Rectal smooth muscle tissue (tissue), 1 donor: ENCODE results near the gene MEMO1.

Experiments
- H3K27ac ChIP-seq: one replicate; pipeline ENCODE4 v1.7.0; 2013; ENCODE audit warnings: low read depth, low read length, inconsistent platforms
- H3K27me3 ChIP-seq: one replicate; pipeline ENCODE4 v1.7.0; 2013; ENCODE audit warnings: low read length; ENCODE audit not compliant: control insufficient read depth, insufficient read depth
- H3K36me3 ChIP-seq: one replicate; pipeline ENCODE4 v1.7.0; 2013; ENCODE audit warnings: low read length; ENCODE audit not compliant: control insufficient read depth, insufficient read depth
- H3K4me1 ChIP-seq: one replicate; pipeline ENCODE4 v1.7.0; 2013; ENCODE audit warnings: low read length; ENCODE audit not compliant: control insufficient read depth, insufficient read depth
- H3K4me3 ChIP-seq: one replicate; pipeline ENCODE4 v1.7.0; 2013; ENCODE audit warnings: low read length
- H3K9ac ChIP-seq: one replicate; pipeline ENCODE4 v1.7.0; 2013; ENCODE audit warnings: low read length

MEMO1 gene

DNA sequence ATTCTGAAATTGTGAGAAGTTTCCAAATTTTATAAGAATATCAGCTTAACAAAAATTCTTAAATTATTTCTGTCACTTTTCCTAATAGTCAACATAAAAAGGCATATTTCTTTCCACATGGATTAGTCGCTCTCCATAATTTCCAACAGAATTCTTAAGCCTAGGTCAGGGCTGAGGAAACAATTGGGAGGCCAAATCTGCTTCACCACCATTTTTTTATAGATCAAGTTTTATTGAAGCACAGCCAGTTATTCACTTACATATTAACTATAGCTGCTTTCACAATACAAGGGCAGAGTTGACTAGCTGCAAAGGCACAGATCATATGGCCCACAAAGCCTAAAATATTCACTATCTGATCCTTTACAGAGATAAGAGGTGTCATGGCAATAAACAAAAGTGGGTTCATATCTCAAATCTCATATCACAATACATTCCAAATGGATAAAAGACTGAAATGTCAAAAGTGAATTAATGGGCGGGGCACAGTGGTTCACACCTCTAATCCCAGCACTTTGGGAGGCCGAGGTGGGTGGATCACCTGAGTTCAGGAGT lies 18.7 kb downstream of the MEMO1 start:
- Histone ChIP-seq H3K9ac (no peak overlapping the region), H3K27me3 (no peaks in the 10 kb centered on the region), H3K36me3 (no peaks in the 10 kb centered on the region), H3K4me1 (no peaks in the 10 kb centered on the region), H3K27ac (no peak overlapping the region), H3K4me3 (no peak overlapping the region)

DNA sequence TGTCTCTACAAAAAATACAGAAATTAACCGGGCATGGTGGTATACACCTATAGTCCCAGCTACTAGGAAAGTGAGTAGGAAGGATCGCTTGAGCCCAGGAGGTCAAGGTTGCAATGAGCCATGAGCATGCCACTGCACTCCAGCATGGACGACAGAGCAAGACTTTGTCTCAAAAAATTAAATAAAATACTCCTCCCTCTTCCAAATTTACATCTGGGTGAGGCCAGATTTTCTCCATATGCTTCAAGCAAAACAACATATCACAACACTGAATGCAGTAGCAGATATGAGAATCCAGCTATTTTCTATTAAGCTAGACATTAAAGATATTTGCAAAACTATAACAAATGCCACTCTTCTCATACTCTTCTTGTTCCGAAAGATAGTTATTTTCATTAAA lies 20.9 kb downstream of the MEMO1 start:
- no peaks in the 10 kb centered on the region for H3K27me3 ChIP-seq
- H3K36me3 ChIP-seq, result no peaks in the 10 kb centered on the region
- H3K4me1 ChIP-seq, result no peaks in the 10 kb centered on the region
- H3K4me3 ChIP-seq, result no peak overlapping the region
- H3K9ac ChIP-seq, result no peak overlapping the region
- H3K27ac ChIP-seq, result no peak overlapping the region

DNA sequence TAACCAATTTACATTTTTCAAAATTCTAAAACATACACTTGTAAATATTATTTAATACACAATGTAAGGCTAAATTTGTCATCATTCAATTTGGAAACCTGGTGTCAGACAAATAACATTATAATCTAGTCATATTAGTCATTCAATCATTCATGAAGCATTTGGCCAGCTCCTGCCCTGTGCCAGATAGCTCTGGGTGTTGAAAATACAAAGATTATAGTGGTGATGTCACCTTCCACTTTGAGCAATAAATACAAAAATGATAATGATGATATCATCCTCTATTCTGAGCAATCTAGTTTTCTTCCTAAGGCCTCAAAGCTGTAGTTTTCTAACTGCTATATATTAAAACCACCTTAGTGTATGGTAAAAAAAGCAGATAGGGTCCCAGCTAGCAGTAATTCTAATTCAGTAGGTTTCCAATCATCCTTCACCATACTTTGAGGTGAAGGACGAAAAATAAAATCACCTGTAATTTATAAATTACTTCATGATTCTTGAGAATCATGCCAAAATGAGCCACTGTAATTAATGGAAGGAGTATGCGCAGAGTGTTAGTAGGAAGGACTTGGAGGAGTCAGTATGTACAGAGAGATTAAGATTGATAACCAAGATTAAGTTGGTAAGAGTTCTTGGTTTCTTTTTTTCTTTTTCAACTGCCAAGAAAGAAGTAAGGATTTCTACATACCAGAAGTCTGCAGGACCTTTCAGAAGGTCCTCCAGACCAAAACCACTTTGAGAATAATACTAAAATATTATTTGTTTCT lies 23.2 kb downstream of the MEMO1 start:
- Histone ChIP-seq H3K36me3 (no peaks in the 10 kb centered on the region), H3K9ac (no peak overlapping the region), H3K4me3 (no peak overlapping the region), H3K27me3 (no peaks in the 10 kb centered on the region), H3K4me1 (no peaks in the 10 kb centered on the region), H3K27ac (no peak overlapping the region)

DNA sequence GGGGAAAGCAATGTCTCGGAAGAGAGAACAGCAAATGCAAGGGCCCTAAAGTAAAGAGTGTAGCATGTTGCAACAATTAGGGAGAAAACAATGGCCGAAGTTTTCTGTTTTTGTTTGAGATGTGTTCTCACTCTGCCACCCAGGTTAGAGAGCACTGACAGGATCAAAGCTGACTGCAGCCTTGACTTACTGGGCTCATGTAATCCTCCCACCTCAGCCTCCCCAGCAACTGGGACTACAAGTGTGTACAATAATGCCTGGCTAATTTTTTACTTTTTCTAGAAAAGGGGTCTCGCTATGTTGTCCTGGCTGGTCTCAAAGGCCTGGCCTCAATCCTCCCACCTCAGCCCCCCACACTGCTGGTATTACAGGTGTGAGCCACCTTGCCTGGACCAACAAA lies 23.9 kb downstream of the MEMO1 start:
- no peak overlapping the region for H3K27ac ChIP-seq
- H3K9ac ChIP-seq, result no peak overlapping the region
- H3K4me3 ChIP-seq, result no peak overlapping the region
- no peaks in the 10 kb centered on the region for H3K4me1 ChIP-seq
- no peaks in the 10 kb centered on the region for H3K36me3 ChIP-seq
- H3K27me3 ChIP-seq, result no peaks in the 10 kb centered on the region

DNA sequence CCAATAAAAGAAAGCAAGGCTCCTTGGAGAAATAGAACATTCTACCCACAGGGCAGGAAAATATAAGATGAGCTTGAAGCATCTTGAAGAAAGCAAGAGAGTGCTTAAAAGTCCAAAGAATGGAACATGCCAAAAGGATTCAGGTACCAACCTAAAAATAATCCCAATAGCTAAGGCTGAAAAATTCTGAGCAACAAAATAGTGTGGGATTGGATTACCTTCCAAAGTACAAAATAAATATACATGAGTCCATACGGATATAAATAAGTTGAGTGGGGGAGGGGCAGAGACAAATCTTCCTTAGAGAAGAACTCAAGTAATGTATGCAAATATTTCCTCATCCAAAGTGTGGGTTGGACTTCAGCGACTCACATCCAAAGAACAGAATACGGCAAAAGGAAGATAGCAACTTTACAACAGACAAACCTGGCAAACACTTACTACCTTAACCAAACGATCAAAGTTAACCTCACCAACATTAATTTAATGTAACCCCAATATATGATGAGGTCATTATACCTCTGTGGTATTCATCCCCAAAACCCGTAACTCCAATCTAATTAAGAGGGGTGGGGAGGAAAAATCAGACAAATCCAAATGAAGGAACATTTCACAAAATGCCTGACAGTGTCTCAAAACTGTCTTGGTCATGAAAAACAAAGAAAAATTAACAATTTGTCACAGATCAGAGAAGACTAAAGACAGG lies 26.9 kb downstream of the MEMO1 start:
- no peak overlapping the region for H3K4me3 ChIP-seq
- no peak overlapping the region for H3K27ac ChIP-seq
- no peaks in the 10 kb centered on the region for H3K4me1 ChIP-seq
- H3K9ac ChIP-seq, result no peak overlapping the region
- H3K27me3 ChIP-seq, result no peaks in the 10 kb centered on the region
- H3K36me3 ChIP-seq, result no peaks in the 10 kb centered on the region

DNA sequence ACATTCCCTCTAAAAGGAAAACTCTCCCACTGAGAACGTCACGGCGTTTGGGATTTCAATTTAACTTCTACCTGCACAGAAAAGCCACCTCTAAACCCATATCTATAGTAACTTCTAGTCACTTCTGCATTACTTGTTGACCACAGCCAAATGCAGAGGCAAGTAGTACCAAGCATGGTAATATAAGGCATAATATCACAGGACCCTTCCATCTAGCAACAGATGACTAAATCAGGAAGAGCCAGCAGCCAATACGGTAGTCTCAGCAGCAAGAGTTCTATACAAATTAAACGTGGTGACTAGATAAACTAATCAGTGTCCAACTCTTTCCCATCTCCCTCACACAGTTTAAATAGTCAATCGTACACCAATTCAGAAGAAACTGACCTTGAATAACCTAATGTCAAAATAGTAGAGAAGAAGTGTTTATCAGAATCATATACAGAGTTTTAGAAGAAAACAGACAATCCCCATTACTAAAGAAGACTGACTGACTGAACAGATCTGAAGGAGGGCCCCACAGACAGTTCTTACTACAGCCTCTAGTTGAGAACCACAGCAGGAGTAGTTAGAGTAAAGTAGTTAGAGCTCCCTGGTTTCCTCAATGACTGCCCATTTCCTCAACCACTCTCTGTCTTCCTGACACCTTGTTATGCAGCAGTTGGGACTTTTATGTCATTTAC lies 30.0 kb downstream of the MEMO1 start:
- H3K27me3 ChIP-seq, result no peaks in the 10 kb centered on the region
- no peaks in the 10 kb centered on the region for H3K4me1 ChIP-seq
- no peak overlapping the region for H3K4me3 ChIP-seq
- H3K27ac ChIP-seq, result no peak overlapping the region
- no peak overlapping the region for H3K9ac ChIP-seq
- no peaks in the 10 kb centered on the region for H3K36me3 ChIP-seq

DNA sequence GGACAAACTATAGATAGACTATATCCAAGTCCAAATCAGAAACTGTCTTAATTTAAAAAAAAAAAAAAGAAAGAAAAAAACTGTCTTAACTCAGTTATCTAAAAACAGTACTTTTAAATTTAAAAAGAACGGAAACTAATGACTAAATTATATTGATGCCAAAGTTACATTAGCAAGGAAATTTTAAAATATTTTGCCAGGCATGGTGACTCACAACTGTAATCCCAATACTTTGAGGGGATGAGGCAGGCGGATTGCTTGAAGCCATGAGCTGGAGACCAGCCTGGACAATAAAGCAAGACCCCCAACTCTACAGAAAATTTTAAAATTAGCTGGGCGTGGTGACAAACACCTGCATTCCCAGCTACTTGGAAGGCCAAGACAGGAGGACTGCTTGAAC lies 30.9 kb downstream of the MEMO1 start:
- Histone ChIP-seq H3K27ac (no peak overlapping the region), H3K4me1 (no peaks in the 10 kb centered on the region), H3K27me3 (no peaks in the 10 kb centered on the region), H3K36me3 (no peaks in the 10 kb centered on the region), H3K4me3 (no peak overlapping the region), H3K9ac (no peak overlapping the region)

DNA sequence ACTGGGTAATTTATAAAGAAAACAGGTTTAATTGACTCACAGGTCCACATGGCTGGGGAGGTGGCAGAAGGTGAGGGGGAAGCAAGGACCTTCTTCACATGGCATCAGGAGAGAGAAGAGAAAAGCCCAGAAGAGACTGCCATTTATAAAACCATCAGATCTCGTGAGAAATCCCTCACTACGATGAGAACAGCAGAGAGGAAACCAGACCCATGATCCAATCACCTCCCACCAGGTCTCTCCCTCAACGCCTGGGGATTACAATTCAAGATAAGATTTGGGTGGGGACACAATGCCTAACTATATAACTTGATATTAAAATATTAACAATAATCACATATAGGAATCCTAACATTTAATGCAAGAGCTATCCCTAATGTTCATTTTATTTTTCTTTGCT lies 31.8 kb downstream of the MEMO1 start:
- no peaks in the 10 kb centered on the region for H3K4me1 ChIP-seq
- no peaks in the 10 kb centered on the region for H3K27me3 ChIP-seq
- H3K9ac ChIP-seq, result no peak overlapping the region
- H3K36me3 ChIP-seq, result no peaks in the 10 kb centered on the region
- H3K27ac ChIP-seq, result no peak overlapping the region
- H3K4me3 ChIP-seq, result no peak overlapping the region

DNA sequence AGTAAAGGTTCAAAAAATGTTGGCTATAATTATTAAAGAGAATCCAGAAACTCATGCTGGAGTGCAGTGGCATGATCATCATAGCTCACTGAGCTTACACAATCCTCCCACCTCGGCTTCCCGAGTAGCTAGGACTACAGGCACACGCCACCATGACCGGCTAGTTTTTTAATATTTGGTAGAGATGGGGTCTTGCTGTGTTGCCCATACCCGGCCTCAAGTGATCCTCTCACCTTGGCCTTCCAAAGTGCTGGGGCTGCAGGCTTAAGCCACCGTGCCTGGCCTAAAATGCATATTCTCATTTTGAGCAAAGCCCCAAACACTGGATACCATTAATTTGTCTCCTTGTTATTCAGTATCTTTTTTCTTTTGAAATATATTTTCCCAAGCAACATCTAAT lies 32.4 kb downstream of the MEMO1 start:
- Histone ChIP-seq H3K4me1 (no peaks in the 10 kb centered on the region), H3K36me3 (no peaks in the 10 kb centered on the region), H3K4me3 (no peak overlapping the region), H3K9ac (no peak overlapping the region), H3K27me3 (no peaks in the 10 kb centered on the region), H3K27ac (no peak overlapping the region)

DNA sequence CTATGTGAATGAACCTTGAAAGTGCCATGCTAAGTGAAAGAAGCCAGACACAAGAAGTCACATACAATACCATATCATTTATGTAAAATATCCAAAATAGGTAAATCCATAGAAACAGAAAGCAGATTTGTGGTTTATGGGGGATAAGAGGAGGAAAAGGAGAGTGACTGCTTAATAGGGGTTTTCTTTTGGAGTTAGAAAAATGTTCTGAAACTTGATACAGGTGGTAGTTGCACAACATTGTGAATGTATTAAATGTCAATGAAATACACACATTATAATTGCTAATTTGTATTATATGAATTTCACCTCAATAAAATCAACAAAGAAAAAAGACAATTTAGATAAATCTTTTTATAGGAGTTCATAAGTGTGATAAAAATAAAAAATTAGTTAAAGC lies 37.1 kb downstream of the MEMO1 start:
- Histone ChIP-seq H3K27ac (no peak overlapping the region), H3K36me3 (no peaks in the 10 kb centered on the region), H3K27me3 (no peaks in the 10 kb centered on the region), H3K4me3 (no peak overlapping the region), H3K9ac (no peak overlapping the region), H3K4me1 (no peaks in the 10 kb centered on the region)

DNA sequence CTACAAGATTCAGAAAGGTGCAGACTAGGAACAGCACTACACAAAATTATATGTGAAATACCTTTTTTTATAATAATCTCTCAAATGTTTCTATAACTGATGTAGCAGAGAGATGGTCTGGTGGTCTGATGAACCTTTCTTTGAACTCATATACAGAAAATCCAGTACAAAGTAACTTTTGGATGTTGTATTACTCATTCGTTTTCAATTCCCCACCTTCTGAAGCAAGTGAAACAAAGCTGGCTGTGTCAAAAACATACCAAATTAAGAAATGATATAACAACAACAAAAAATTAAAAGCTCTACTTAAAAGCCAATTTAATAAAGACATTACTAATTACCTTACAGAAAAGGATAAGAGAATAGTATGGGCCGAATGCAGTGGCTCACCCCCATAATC lies 38.7 kb downstream of the MEMO1 start:
- Histone ChIP-seq H3K4me1 (no peaks in the 10 kb centered on the region), H3K36me3 (no peaks in the 10 kb centered on the region), H3K27ac (no peak overlapping the region)

DNA sequence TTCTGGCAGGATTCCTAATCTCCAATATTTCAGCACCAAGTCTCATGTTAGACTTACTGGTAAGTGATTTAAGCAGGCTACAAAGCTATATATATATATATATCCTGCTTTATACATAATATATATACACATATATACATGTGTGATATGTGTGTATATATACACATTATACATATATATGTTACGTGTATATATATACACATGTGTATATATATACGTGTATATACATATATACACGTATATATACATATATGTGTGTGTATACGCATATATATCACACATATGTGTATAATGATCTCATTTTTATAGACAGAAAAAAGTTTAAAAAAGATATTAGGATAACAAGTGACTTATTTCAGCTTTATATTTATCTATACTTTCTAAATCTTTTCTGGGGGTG lies 41.6 kb downstream of the MEMO1 start:
- Histone ChIP-seq H3K4me3 (no peak overlapping the region), H3K9ac (no peak overlapping the region), H3K4me1 (no peaks in the 10 kb centered on the region), H3K27ac (no peak overlapping the region), H3K36me3 (no peaks in the 10 kb centered on the region), H3K27me3 (no peaks in the 10 kb centered on the region)

More for the DNA sequence above, 38.7 kb downstream of the MEMO1 start:
- Histone ChIP-seq H3K9ac (no peak overlapping the region), H3K27me3 (no peaks in the 10 kb centered on the region), H3K4me3 (no peak overlapping the region)
